K562 (cell line): Measurements from ENCODE around the gene FMC1. TPM values are rescaled to one million over a fixed set of nuclear protein-coding genes. Genes with fewer than 3 reads are reported as not detected.

Source experiments
- ATAC-seq: fragments of 200-7000 bp; cut with Tn5 transposase; 3 replicates; pipeline ENCODE4 v1.9.1; 2020; ENCODE audit warnings: moderate library complexity
- BruUV-seq: library from RNA; stranded (reverse); fragments of 400-500 nt; replicated peaks from 2 replicates; lab custom pipeline; 2021; lab: Mats Ljungman, UMichigan
- CTCF ChIA-PET: fragments of 300-600 bp; formaldehyde crosslinking; extraction: SDS; loops from one replicate; lab custom pipeline; 2021; ENCODE audit warnings: low intra/inter-chr PET ratio; lab: Yijun Ruan, JAX
- POLR2A ChIA-PET: fragments of 300-600, 350-650 bp; sonication (Branson Sonifier 250); formaldehyde crosslinking; extraction: SDS; loops from one replicate; lab custom pipeline; 2021; ENCODE audit warnings: antibody characterized with exemption, inconsistent platforms; lab: Yijun Ruan, JAX
- DNase-seq, 4 experiments: peaks; one replicate each; pipeline versions ENCODE4 v3.0.0 to v3.0.0-alpha.2; 2011 to 2018; ENCODE audit warnings: low spot score in 3 of 4, mixed read lengths in 3 of 4; ENCODE audit errors: extremely low read depth in 1 of 4
- FAIRE-seq: peaks from 2 replicates; lab custom pipeline; 2011; peaks lifted over from hg19 to GRCh38; lab: Jason Lieb, UNC
- H2AFZ ChIP-seq: 2 replicates; pipeline ENCODE4 v1.6.0; 2011; ENCODE audit warnings: low read depth, low read length, control low read depth, inconsistent platforms
- H3K27ac ChIP-seq: fragments of 200-600 bp; 3 replicates; pipeline ENCODE4 v1.8.0; 2011; ENCODE audit warnings: low read depth, mild to moderate bottlenecking, control low read depth, inconsistent platforms, low read length, moderate library complexity, mixed read lengths; ENCODE audit errors: extremely low read depth
- H3K27me3 ChIP-seq, 2 experiments: fragments of 300-600 bp in 1 of 2; 2 replicates in 1 of 2; 3 replicates in 1 of 2; pipeline versions ENCODE4 v1.6.0 to v1.8.0; 2011; ENCODE audit warnings: inconsistent platforms in 2 of 2, low read length in 2 of 2, mild to moderate bottlenecking in 1 of 2, mixed read lengths in 1 of 2, moderate library complexity in 1 of 2; ENCODE audit not compliant: control insufficient read depth in 2 of 2, insufficient read depth in 2 of 2
- H3K36me3 ChIP-seq: fragments of 300-600 bp; 3 replicates; pipeline ENCODE4 v1.8.0; 2011; ENCODE audit warnings: mild to moderate bottlenecking, low read length, inconsistent platforms; ENCODE audit not compliant: control insufficient read depth, insufficient read depth
- H3K4me1 ChIP-seq, 2 experiments: fragments of 200-600 bp in 1 of 2; replicated peaks in 1 of 2; 2 replicates in 1 of 2; 3 replicates in 1 of 2; pipeline versions ENCODE4 v1.5.1 to v1.8.0; 2011; ENCODE audit warnings: inconsistent platforms in 2 of 2, low read length in 2 of 2, mild to moderate bottlenecking in 1 of 2, mixed read lengths in 1 of 2, moderate library complexity in 1 of 2; ENCODE audit not compliant: control insufficient read depth in 2 of 2, insufficient read depth in 2 of 2
- H3K4me2 ChIP-seq: 2 replicates; pipeline ENCODE4 v1.6.1; 2011; ENCODE audit warnings: low read length, control low read depth, inconsistent platforms, mixed read lengths; ENCODE audit not compliant: insufficient read depth
- H3K4me3 ChIP-seq: fragments of 200-600 bp; sonication (generic), shearing (Covaris generic); 2 replicates; pipeline ENCODE4 v1.5.1; 2016; ENCODE audit warnings: control low read depth, inconsistent platforms
- H3K79me2 ChIP-seq: fragments of 200-600 bp; 3 replicates; pipeline ENCODE4 v1.8.0; 2011; ENCODE audit warnings: low read length, inconsistent platforms; ENCODE audit not compliant: control insufficient read depth, insufficient read depth
- H3K9ac ChIP-seq, 2 experiments: 2 replicates each; pipeline versions ENCODE4 v1.6.0 to v1.6.1; 2011; ENCODE audit warnings: low read depth in 2 of 2, low read length in 2 of 2, control low read depth in 1 of 2, inconsistent platforms in 1 of 2, mild to moderate bottlenecking in 1 of 2, mixed read lengths in 1 of 2; ENCODE audit not compliant: insufficient read depth in 1 of 2
- H3K9me1 ChIP-seq: one replicate; pipeline ENCODE4 v1.6.0; 2011; ENCODE audit warnings: inconsistent platforms, mild to moderate bottlenecking, low read length, moderate library complexity; ENCODE audit not compliant: control insufficient read depth, insufficient read depth
- H3K9me3 ChIP-seq: replicated peaks from 2 replicates; pipeline ENCODE4 v1.5.1; 2011; ENCODE audit warnings: low read depth, low read length, inconsistent platforms; ENCODE audit not compliant: control insufficient read depth, insufficient read depth
- H4K20me1 ChIP-seq: replicated peaks from 2 replicates; pipeline ENCODE4 v1.6.1; 2011; ENCODE audit warnings: low read length, inconsistent platforms, mixed read lengths; ENCODE audit not compliant: control insufficient read depth, insufficient read depth
- CC2D1A ChIP-seq: fragments of 450-650 bp; IDR thresholded peaks from 2 replicates; pipeline ENCODE4 v1.6.1; 2017; ENCODE audit warnings: mild to moderate bottlenecking
- CEBPB ChIP-seq: fragments of 450-650 bp; IDR thresholded peaks from 2 replicates; pipeline ENCODE4 v1.6.1; 2016; ENCODE audit warnings: missing genetic modification characterization, missing compliant biosample characterization
- CEBPG ChIP-seq, 3 experiments: fragments of 200-800 bp in 1 of 3; sonication (Bioruptor generic) in 1 of 3; sonication (generic) in 1 of 3; formaldehyde crosslinking in 1 of 3; IDR thresholded peaks in 2 of 3; conservative IDR thresholded peaks in 1 of 3; 2 replicates each; pipeline versions ENCODE4 v1.6.1 to v1.8.0; 2016 to 2022; ENCODE audit warnings: missing compliant biosample characterization in 2 of 3, missing genetic modification characterization in 2 of 3, mild to moderate bottlenecking in 1 of 3, missing genetic modification reagents in 1 of 3
- KLF6 ChIP-seq: fragments of 250-450 bp; sonication (Bioruptor Pico); IDR thresholded peaks from 2 replicates; pipeline ENCODE4 v1.4.0; 2020; ENCODE audit warnings: mild to moderate bottlenecking, moderate library complexity, borderline replicate concordance
- MCM5 ChIP-seq: fragments of 450-650 bp; IDR thresholded peaks from 2 replicates; pipeline ENCODE4 v1.6.1; 2016; ENCODE audit warnings: low read depth
- POLR2AphosphoS2 ChIP-seq: IDR thresholded peaks from 2 replicates; pipeline ENCODE4 v1.6.1; 2012; ENCODE audit warnings: low read length, improper control_type of control experiment
- ZNF239 ChIP-seq: fragments of 250-450 bp; sonication (Bioruptor Pico); IDR thresholded peaks from 2 replicates; pipeline ENCODE4 v1.4.0; 2020; ENCODE audit warnings: mild to moderate bottlenecking
- ZNF507 ChIP-seq: conservative IDR thresholded peaks from 2 replicates; pipeline ENCODE4 v1.6.1; 2017; ENCODE audit warnings: missing genetic modification characterization, missing compliant biosample characterization
- WGBS: fragments of 100-300 bp; shearing (Covaris generic); methylation state at CpG from one replicate; pipeline ENCODE4 v1.1.6; 2016; ENCODE audit warnings: low coverage, mixed read lengths; ENCODE audit not compliant: insufficient coverage; ENCODE audit errors: missing lambda C conversion rate; 5-methylcytosine and 5-hydroxymethylcytosine counted together
- in situ Hi-C: fragments of 300-500 bp; cut with MboI; formaldehyde crosslinking; loops from 4 replicates; pipeline ENCODE4 v1.15.0; 2018; ENCODE audit warnings: inconsistent platforms, mixed read lengths
- intact Hi-C: fragments of 100-400 bp; cut with micrococcal nuclease; formaldehyde crosslinking; loops from 2 replicates; pipeline ENCODE4 v1.14.2; 2022
- polyA plus RNA-seq, 8 experiments: library from polyadenylated mRNA; depleted of rRNA in 4 of 8; stranded (reverse) in 5 of 8; unstranded in 3 of 8; fragments of >200 nt; fragmentation: Nextera tagmentation in 2 of 8; fragmentation: Illumina TruSeq in 1 of 8; extraction: Ambion mirVana in 2 of 8; extraction: Trizol in 1 of 8; gene quantifications; 2 replicates each; pipeline versions ENCODE4 v1.2.1 to v1.2.3, GENCODE V29; 2011 to 2014; ENCODE audit warnings: inconsistent platforms in 1 of 8, missing spikeins in 1 of 8
- total RNA-seq, 7 experiments: library from RNA; depleted of rRNA in 6 of 7; stranded (reverse); fragments of >200 nt in 6 of 7; fragmentation: Illumina TruSeq in 2 of 7; extraction: Trizol in 2 of 7; gene quantifications; 2 replicates each; pipeline versions ENCODE4 v1.2.1 to v1.2.3, GENCODE V29; 2011 to 2021; ENCODE audit warnings: low replicate concordance in 1 of 7

The FMC1 gene
- total and polyA plus RNA-seq, 9 of the 15 experiments (the other 6 are each of a cell fraction or from before 2014, with no cell fraction given), result 14.0 to 116 (median 29.0) TPM

GRCh38 chr7:139355320-139355719 lies 14.2 kb downstream of the FMC1 start:
- TF ChIP-seq ZNF239 (CRISPR knock-in tag) (no peak), POLR2AphosphoS2 (no peak), MCM5 (no peak), CEBPG (CRISPR knock-in tag; IDR thresholded peaks at IDR 0.05) (no peak), CEBPG (tag; conservative IDR thresholded peaks at IDR 0.05 in 1 of 2, IDR thresholded peaks at IDR 0.05 in 1 of 2) (peak; percentile 31 to 64; a peak in 1 of 4 replicates), CC2D1A (no peak), CEBPB (tag) (peak; percentile 55; the same call in 1 of the 2 replicates), ZNF507 (tag) (peak; percentile 37; the same call in 1 of the 2 replicates), KLF6 (CRISPR knock-in tag) (no peak)
- peaks cover 23% of the 10 kb centered on the region for H3K79me2 ChIP-seq
- H4K20me1 ChIP-seq, result no peaks in the 10 kb centered on the region
- BruUV-seq, result no TSS peak
- CTCF ChIA-PET, result no interaction called here
- H2AFZ ChIP-seq, result no peak overlapping the region
- H3K9me3 ChIP-seq, result no peaks in the 10 kb centered on the region
- no peak for ATAC-seq
- no peak overlapping the region for H3K9ac ChIP-seq
- no peak for FAIRE-seq
- H3K36me3 ChIP-seq, result peaks cover 5% of the 10 kb centered on the region; the same call in 1 of the 3 replicates
- 91% methylated on average over 1 of the region's 1 CpG for WGBS
- no peak overlapping the region for H3K27ac ChIP-seq
- H3K27me3 ChIP-seq, result no peaks in the 10 kb centered on the region
- DNase-seq, result no peak
- H3K9me1 ChIP-seq, result no peaks in the 10 kb centered on the region
- intact Hi-C loops, result no loop called here
- peaks cover 4 to 15% of the 10 kb centered on the region in 2 experiments; a peak in 4 of 5 replicates for H3K4me1 ChIP-seq
- POLR2A ChIA-PET, result interaction anchor here (1.1 to 2.0 kb wide), 4 partner anchors 9 to 22 kb away, joined by 3 to 6 read pairs (median 4); partner anchors contain the start of gene FMC1
- no peak overlapping the region for H3K4me3 ChIP-seq
- in situ Hi-C loops, result loop anchor here (25.0 kb wide), 1 partner anchor 1393 kb away; no protein-coding TSS in a partner anchor
- H3K4me2 ChIP-seq, result no peak overlapping the region
